Stimulated activated naive CD4-positive, alpha-beta T cell treated with Interleukin-2 at 50 U/mL for 16 hours (primary cell): ENCODE measurements around the gene EXOC3.
"Not testable (repeated sequence)": the region's sequence is repeated elsewhere in the genome, so short reads cannot be mapped to it uniquely, and the experiment has no call there.

ENCODE experiments used
- DNase-seq: peaks from one replicate; lab custom pipeline; 2025; lab: John Stamatoyannopoulos, UW

Gene EXOC3

DNA sequence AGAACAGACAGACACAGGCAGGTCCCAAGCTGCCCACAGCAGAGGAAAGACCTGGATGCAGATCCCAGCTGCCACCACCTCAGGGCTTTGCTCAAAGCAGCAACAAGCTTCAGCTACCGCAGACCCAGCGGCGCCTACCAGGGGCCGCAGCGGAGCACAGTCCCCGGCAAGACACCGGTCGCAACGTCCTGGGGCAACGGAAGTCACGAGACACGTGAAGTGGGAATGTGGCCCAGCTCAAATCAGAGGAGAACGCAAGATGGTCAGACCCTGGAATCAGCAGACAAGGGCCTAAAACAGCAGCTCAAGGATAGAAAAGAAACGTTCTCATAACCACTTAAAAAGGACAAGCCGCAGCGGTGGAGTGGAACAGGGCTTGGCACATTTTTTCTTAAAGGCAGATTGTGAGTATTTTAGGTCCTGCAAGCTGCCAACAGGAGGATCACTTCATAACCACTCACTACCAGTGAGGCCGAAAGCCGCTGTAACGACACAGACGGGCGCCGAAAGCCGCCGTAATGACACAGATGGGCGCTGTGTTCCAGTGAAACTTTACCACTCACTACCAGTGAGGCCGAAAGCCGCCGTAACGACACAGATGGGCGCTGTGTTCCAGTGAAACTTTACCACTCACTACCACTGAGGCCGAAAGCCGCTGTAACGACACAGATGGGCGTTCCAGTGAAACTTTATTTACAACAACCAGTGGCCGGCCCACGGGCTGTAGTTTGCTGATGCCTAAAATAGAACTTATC is 59.5 kb downstream of the EXOC3 start:
- DNase-seq = no peak

DNA sequence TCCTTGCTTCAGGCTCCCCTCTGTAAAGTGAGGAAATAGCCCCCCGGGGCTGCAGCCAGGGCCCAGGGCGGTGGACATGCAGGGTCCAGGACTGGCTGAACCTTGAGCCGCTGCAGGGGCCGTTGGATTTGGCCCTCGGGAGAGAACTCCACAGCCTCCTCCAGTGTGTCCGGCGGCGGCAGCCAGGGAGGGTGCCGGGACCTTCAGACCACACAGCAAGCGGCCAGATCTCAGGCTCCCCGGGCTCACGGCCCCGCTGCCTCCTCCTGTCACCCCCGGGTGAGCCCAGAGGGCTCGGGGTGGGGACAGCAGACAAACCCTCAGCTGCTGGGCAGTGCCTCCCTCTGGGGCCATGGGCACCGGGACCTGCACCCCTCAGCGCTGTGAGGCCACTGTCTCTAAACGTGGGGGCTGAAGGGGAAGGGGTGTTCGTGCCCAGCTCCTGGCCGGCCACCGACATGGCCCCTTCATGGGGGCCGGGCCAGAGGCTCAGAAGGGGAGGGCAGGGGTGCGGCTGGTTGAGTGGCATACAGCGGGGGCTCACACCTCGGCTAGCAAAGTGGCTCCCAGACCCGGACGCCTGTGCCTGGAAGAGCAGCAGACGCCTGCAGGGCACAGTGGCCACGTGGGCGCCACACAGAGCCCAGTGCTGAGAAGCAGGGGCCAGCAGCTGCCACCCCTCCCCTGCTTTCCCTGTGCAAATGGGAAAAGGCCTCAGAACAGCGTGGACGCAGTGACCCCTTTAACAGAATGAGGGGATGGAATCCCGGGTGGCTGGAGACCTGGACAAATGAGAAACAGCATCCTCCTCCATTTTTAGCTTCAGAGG is 61.6 kb downstream of the EXOC3 start:
- no peak for DNase-seq

DNA sequence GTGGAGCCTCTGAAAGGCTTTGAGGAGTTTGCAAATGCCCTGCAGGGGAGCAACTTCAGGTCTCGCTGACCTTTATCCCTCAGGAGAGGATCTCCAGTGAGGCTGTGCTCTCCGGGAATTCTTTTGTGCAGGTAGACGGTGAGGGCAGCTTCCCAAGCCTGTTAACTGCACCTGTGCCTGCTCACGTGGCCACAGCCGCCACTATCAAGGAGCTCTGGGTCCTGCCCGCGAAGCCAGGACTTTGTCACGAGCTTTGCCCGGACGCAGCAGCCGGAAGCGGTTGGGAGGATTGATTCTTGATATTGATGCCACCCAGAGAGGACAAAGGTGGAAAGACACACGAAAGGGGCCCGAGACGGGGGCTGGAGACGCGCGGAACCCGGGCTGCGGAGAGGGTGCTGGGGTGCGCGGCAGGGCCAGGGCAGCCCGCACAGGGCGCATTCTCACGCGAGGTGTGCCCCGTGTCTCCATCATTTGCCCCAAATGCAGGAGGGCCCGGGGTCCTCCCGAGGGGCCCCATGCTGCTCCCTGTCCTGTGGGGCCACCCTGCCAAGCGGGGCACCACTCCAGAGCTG is 63.1 kb downstream of the EXOC3 start:
- no peak for DNase-seq

DNA sequence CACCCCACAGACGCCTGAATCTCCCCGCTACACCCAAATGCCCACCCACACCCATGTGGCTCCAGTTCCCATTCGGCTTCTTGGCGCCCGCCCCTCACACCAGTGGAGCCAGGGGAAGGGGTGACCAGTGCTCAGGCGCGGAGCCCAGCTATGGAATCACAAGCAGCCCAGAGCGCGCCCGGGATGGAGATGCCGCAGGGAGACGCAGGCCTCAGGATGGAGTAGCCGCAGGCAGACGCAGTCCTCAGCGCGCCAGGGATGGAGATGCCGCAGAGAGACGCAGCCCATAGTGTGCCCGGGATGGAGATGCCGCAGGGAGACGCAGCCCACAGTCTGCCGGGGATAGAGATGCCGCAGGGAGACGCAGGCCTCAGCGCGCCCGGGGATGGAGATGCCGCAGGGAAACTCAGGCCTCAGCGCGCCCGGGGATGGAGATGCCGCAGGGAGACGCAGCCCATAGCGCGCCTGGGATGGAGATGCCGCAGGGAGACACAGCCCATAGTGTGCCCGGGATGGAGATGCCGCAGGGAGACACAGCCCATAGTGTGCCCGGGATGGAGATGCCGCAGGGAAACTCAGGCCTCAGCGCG is 65.1 kb downstream of the EXOC3 start:
- not testable (repeated sequence) for DNase-seq

DNA sequence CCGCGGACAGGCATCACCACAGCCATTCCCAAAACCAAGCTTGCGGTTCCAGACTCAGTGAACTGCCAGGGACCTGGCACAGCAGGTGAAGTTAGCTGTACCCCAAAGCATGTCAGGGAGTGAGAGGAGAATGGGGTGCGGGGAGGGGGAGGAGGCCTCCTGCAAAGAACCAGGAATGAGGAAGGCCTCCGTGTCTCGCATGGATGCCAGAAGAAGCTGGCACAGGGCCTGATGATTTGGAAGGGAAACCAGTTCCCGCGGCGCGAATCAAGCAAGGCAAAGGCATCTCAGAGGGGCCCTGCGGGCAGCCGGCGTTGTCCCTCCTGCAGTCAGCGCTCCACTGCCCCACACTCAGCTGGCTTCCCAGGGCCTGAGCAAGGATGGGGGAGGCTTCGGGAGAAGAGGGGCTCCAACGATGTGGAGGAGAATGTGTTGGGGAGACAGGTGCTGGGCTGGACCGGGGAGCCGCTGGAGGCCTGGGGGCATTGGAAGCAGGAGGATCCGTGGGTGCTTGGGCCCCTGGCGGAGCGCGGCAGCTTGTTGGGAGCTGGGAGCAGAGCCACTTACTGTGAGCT is 66.7 kb downstream of the EXOC3 start:
- DNase-seq = no peak

DNA sequence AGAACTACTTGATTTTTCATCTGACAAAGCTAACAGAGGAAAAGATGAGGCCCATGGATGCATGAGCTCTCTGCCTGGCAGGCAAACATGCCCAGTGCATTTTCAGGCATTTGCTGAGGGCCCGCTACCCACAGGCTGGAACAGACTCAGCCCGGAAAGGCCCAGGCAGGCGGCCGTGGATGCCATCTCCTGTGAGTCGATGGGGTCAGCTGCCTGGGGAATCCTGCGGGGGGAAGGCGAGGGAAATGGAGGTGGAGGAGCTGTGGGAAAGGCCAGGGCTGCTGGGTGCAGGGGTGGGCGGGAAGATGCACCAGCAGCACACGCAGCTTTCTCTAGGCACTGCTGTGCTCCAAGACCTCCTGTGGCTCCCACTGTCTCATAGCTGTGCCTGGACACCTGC is 67.5 kb downstream of the EXOC3 start:
- no peak for DNase-seq

DNA sequence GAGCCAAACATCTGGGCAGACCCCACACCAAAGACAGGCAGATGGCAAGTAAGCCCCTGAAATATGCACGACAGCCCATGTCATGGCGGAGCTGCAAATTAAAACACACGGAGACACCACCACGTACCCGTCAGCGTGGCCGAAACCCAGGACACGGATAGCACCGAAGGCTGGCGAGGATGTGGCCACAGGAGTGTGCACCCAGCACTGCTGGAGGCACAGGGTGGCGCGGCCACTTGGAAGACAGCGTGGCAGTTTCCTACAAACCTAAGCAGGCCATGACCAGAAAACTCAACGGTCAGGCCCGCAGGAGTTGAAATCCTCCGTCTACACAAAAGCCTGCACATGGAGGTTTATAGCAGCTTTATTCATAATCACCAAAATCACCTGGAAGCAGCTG is 68.5 kb downstream of the EXOC3 start:
- no peak for DNase-seq

DNA sequence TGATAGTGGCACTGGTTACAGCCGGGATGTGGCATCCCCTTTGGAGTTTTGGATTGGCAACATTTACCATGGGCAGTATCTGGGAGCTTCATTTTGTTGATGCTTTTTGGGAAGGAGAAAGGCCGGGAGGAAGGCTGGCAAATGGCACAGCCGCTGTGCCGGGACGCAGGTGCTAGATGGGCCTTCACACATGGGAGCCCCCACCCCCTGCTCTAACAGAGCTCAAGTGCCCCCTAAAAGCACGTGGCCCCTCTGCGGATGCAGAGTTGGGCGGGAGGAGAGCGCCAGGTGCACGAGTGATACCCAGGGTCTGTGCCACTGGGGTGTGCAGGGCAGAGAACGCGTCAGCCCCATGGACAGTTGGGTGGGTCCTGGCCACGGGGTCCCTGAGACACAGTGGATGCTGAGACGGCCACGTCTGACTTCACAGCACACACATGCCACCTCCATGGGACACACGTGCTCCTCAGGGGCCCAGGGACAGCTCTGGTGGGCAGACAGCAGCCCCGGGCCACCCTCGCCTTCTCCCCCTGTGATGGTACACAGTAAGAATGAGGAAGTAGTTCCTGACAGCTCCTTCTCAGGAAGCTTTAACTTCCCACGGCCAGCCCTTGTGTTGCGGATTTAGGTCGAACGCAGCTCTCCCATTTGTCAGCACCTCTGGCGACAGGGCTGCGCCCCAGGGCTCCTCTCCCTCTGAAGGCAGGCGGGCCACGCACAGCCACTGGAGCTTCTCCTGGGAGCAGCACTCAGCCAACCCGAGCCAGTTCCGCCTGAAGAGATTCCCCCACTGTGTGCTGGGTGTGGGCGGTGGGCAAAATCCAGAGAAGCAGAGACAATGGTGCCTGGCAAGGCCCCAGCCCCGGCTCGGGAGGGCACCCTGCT is 70.5 kb downstream of the EXOC3 start:
- no peak for DNase-seq

DNA sequence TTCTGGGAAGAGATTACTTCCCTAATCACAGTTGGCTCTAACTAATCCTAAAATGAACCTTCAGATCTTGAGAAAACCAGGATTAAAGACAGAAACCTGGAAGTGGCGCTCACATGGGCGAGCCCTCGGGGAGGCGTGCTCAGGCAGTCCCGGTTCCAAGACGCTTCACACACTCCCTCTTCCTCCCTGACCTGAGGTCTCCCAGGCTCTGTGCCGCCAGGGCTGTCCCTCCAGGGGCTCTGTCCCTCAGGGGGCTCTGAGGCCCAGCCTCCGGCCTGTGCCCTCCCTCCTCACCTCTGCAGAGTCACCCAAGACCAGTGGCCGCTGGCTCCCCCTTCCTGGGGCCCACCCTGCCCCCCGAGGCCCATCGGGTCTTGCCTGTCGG is 71.1 kb downstream of the EXOC3 start:
- no peak for DNase-seq

DNA sequence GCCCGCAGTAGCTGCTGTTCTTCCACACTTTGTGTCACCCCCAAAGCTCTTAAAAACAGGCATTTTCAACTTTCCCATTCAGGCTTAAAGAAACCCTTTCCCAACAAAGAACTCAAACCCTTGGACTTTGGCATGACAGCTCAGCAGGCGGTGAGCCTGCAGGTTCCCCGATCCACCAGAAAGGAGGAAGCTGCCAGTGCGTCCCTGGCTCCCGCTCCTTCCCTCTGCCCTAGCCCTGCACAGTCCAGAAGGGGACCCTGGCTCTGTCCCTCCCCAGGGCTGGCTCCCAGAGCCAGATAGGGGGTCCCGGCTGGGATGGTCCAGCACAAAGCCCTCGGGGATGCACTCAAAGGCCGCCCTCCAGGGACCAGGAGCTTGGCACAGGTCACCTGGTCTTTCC is 71.7 kb downstream of the EXOC3 start:
- DNase-seq = no peak

DNA sequence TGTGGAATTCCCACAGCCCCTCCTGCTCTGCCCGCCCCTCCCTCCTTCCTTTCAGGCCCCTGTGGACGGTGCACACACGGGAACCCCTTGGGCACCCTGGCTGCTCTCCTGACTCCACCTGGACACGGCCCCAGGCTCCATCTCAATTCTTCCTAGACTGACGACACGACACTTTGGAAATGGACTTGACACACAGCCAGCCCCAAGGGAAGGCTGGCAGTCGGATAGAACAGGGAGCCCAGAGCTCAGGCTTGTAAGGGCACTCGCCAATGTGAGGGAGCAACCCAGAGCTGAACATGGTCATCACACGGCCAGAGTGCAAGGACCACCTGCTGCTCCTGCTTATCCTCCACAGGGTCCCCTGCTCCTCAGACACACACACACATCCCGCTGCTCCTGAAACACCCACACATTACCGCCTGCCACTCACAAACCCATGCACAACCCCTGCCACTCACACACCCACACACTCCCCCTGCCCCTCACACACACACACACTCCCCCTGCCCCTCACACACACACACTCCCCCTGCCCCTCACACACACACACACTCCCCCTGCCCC is 72.4 kb downstream of the EXOC3 start:
- DNase-seq = no peak

DNA sequence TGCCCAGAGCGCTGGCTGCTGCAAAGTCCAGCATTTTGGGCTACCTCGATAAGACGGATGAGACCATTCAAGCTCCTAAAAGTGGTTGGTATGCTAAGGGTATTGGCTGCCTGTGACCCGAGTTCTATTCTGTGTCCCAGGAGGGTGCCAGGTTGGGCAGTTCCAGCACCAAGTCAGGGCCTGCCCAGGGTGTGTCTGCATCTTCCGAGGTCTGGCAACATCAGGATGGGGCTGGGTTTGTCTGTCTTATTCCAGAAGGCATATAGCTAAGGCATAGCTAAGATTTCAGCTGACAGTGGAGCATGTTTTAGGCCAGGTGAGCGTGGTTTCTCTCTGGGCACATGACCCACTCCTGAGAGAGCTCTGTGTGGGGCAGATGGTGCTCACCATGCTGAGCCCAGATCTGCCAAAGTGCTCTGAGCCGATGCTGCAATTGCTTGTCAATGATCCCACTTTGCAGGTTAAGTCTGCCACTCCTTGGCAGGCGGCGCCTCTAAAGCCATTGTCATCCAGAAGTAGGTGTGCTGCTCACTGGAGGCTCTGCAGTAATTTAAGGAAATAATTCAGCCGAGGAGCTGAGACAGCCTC is 73.5 kb downstream of the EXOC3 start:
- DNase-seq = no peak
